K562 (cell line): ENCODE results near the gene EIF2S3. TPM values are rescaled to one million over a fixed set of nuclear protein-coding genes. Genes with fewer than 3 reads are reported as not detected.

Experiments
- CSDE1 ChIP-seq, 2 experiments: fragments of 450-650 bp; IDR thresholded peaks; 2 replicates each; pipeline ENCODE4 v1.6.1; 2016; ENCODE audit warnings: mild to moderate bottlenecking in 1 of 2
- FOXM1 ChIP-seq, 2 experiments: fragments of 450-650 bp in 1 of 2; sonication (generic) in 1 of 2; formaldehyde crosslinking in 1 of 2; IDR thresholded peaks; 2 replicates each; pipeline versions ENCODE4 v1.6.1 to v1.9.0; 2017 to 2022; ENCODE audit warnings: low read depth in 2 of 2, mild to moderate bottlenecking in 2 of 2, missing genetic modification reagents in 1 of 2, moderate library complexity in 1 of 2
- GTF2F1 ChIP-seq: IDR thresholded peaks from 2 replicates; pipeline ENCODE4 v1.6.1; 2011; ENCODE audit warnings: low read depth, low read length, improper control_type of control experiment
- KLF1 ChIP-seq: fragments of 450-650 bp; IDR thresholded peaks from 2 replicates; pipeline ENCODE4 v1.6.1; 2016; ENCODE audit warnings: missing genetic modification characterization, missing compliant biosample characterization
- MTF1 ChIP-seq: fragments of 250-450 bp; sonication (Bioruptor Pico); IDR thresholded peaks from 2 replicates; pipeline ENCODE4 v1.9.0; 2021; ENCODE audit warnings: moderate library complexity, mild to moderate bottlenecking, inconsistent platforms, borderline replicate concordance
- POLR2AphosphoS2 ChIP-seq: IDR thresholded peaks from 2 replicates; pipeline ENCODE4 v1.6.1; 2012; ENCODE audit warnings: low read length, improper control_type of control experiment
- POLR2AphosphoS5 ChIP-seq: IDR thresholded peaks from 2 replicates; pipeline ENCODE4 v1.6.1; 2011; ENCODE audit warnings: mild to moderate bottlenecking, low read depth, low read length, moderate library complexity; ENCODE audit not compliant: control insufficient read depth, insufficient read depth
- PTTG1 ChIP-seq: fragments of 450-650 bp; IDR thresholded peaks from 2 replicates; pipeline ENCODE4 v1.6.1; 2016; ENCODE audit warnings: low read depth, mild to moderate bottlenecking, missing genetic modification characterization, missing compliant biosample characterization
- RBFOX2 ChIP-seq: fragments of 200-400 bp; formaldehyde crosslinking; IDR thresholded peaks from 2 replicates; pipeline ENCODE4 v1.6.1; 2017; ENCODE audit warnings: low read depth, mild to moderate bottlenecking, low read length, moderate library complexity
- RNF2 ChIP-seq: sonication (generic); IDR thresholded peaks from 2 replicates; pipeline ENCODE4 v1.6.1; 2016
- TEAD2 ChIP-seq: fragments of 450-650 bp; IDR thresholded peaks from 2 replicates; pipeline ENCODE4 v1.6.1; 2016; ENCODE audit warnings: missing genetic modification characterization, control low read depth, missing compliant biosample characterization
- polyA plus RNA-seq, 8 experiments: library from polyadenylated mRNA; depleted of rRNA in 4 of 8; stranded (reverse) in 5 of 8; unstranded in 3 of 8; fragments of >200 nt; fragmentation: Nextera tagmentation in 2 of 8; fragmentation: Illumina TruSeq in 1 of 8; extraction: Ambion mirVana in 2 of 8; extraction: Trizol in 1 of 8; gene quantifications; 2 replicates each; pipeline versions ENCODE4 v1.2.1 to v1.2.3, GENCODE V29; 2011 to 2014; ENCODE audit warnings: inconsistent platforms in 1 of 8, missing spikeins in 1 of 8
- total RNA-seq, 7 experiments: library from RNA; depleted of rRNA in 6 of 7; stranded (reverse); fragments of >200 nt in 6 of 7; fragmentation: Illumina TruSeq in 2 of 7; extraction: Trizol in 2 of 7; gene quantifications; 2 replicates each; pipeline versions ENCODE4 v1.2.1 to v1.2.3, GENCODE V29; 2011 to 2021; ENCODE audit warnings: low replicate concordance in 1 of 7
- TF ChIP-seq, protein P1 (sequence below): fragments of 450-650 bp; IDR thresholded peaks from 2 replicates; pipeline ENCODE4 v1.6.1; 2017; ENCODE audit warnings: mild to moderate bottlenecking, moderate library complexity
- TF ChIP-seq, protein P2 (sequence below): fragments of 200-800 bp; sonication (Bioruptor generic); IDR thresholded peaks from 2 replicates; pipeline ENCODE4 v1.6.1; 2017; ENCODE audit warnings: missing genetic modification characterization, missing compliant biosample characterization
- TF ChIP-seq, protein P3 (sequence below): sonication (generic); formaldehyde crosslinking; IDR thresholded peaks from 2 replicates; pipeline ENCODE4 v1.8.1; 2023; ENCODE audit warnings: mild to moderate bottlenecking, missing genetic modification reagents, moderate library complexity
- TF ChIP-seq, protein P4 (sequence below): fragments of 450-650 bp; IDR thresholded peaks from 2 replicates; pipeline ENCODE4 v1.6.1; 2014; ENCODE audit warnings: low read depth, mild to moderate bottlenecking, moderate library complexity, borderline replicate concordance
- TF ChIP-seq, protein P5 (sequence below): fragments of 250-450 bp; sonication (Bioruptor Pico); IDR thresholded peaks from 2 replicates; pipeline ENCODE4 v1.5.0; 2021

The EIF2S3 gene
- total and polyA plus RNA-seq, 9 of the 15 experiments (the other 6 are each of a cell fraction or from before 2014, with no cell fraction given) = 148 to 439 (median 275) TPM

DNA sequence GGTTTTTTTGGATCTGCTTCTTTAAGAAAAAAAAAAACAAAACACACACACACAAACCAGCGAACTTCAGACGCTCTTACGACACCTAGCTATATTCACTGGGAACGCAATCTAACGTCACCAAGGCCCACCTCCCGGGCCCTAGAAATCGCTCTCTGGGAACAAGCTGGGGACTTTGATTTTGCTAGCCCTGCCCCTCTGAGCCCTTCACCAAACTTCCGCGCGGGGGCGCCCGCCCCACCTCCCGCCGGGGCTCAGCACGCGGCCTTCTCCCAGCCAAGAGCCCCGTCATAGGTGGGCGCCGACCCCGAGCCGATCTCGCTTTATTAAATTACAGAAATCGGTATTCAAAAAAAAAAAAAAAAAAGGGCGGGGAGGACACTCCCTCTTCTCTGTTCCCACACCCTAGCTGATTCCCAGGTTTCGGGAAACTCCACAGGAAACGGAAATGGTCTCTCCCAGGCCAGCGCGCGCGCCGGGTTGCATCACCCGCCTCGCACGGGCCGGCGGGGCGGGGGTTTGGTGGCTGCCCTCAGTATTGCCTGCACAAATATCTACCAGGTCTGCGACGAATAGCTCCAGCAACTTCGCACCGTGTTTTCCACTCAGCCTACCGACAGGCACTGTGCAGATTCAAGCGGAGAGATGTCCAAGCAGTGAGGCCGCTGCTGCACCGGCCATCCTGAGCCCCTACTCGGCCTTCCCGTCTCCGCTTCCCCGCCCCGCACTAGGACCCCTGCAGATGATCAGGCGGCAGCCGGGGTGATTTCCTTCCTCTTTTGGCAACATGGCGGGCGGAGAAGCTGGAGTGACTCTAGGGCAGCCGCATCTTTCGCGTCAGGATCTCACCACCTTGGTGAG lies at the start of gene EIF2S3 (continued):
- TF ChIP-seq, protein P1, sequence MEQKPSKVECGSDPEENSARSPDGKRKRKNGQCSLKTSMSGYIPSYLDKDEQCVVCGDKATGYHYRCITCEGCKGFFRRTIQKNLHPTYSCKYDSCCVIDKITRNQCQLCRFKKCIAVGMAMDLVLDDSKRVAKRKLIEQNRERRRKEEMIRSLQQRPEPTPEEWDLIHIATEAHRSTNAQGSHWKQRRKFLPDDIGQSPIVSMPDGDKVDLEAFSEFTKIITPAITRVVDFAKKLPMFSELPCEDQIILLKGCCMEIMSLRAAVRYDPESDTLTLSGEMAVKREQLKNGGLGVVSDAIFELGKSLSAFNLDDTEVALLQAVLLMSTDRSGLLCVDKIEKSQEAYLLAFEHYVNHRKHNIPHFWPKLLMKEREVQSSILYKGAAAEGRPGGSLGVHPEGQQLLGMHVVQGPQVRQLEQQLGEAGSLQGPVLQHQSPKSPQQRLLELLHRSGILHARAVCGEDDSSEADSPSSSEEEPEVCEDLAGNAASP = no peak
- TF ChIP-seq KLF1 (no peak; the same call in 1 of the 2 replicates), PTTG1 (tag) (no peak), POLR2AphosphoS2 (no peak), CSDE1 (IDR thresholded peaks at IDR 0.05) (no peak), RBFOX2 (peak; percentile 99), TEAD2 (tag) (no peak), GTF2F1 (no peak), FOXM1 (IDR thresholded peaks at IDR 0.05; ENCODE audit: low read depth) (peak; percentile 26; the same call in 1 of the 2 replicates), FOXM1 (CRISPR knock-in tag; IDR thresholded peaks at IDR 0.05; ENCODE audit: low read depth) (no peak), MTF1 (no peak), POLR2AphosphoS5 (peak; percentile 82), RNF2 (peak; percentile 50; the same call in 1 of the 2 replicates)
- TF ChIP-seq, protein P2, sequence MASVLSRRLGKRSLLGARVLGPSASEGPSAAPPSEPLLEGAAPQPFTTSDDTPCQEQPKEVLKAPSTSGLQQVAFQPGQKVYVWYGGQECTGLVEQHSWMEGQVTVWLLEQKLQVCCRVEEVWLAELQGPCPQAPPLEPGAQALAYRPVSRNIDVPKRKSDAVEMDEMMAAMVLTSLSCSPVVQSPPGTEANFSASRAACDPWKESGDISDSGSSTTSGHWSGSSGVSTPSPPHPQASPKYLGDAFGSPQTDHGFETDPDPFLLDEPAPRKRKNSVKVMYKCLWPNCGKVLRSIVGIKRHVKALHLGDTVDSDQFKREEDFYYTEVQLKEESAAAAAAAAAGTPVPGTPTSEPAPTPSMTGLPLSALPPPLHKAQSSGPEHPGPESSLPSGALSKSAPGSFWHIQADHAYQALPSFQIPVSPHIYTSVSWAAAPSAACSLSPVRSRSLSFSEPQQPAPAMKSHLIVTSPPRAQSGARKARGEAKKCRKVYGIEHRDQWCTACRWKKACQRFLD = 0 out of 2 replicates have a peak, but pooled peaks have one; percentile 57
- TF ChIP-seq, protein P3, sequence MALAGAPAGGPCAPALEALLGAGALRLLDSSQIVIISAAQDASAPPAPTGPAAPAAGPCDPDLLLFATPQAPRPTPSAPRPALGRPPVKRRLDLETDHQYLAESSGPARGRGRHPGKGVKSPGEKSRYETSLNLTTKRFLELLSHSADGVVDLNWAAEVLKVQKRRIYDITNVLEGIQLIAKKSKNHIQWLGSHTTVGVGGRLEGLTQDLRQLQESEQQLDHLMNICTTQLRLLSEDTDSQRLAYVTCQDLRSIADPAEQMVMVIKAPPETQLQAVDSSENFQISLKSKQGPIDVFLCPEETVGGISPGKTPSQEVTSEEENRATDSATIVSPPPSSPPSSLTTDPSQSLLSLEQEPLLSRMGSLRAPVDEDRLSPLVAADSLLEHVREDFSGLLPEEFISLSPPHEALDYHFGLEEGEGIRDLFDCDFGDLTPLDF (CRISPR knock-in tag) = peak; percentile 83
- TF ChIP-seq, protein P4, sequence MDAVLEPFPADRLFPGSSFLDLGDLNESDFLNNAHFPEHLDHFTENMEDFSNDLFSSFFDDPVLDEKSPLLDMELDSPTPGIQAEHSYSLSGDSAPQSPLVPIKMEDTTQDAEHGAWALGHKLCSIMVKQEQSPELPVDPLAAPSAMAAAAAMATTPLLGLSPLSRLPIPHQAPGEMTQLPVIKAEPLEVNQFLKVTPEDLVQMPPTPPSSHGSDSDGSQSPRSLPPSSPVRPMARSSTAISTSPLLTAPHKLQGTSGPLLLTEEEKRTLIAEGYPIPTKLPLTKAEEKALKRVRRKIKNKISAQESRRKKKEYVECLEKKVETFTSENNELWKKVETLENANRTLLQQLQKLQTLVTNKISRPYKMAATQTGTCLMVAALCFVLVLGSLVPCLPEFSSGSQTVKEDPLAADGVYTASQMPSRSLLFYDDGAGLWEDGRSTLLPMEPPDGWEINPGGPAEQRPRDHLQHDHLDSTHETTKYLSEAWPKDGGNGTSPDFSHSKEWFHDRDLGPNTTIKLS = peak; percentile 73
- TF ChIP-seq, protein P5, sequence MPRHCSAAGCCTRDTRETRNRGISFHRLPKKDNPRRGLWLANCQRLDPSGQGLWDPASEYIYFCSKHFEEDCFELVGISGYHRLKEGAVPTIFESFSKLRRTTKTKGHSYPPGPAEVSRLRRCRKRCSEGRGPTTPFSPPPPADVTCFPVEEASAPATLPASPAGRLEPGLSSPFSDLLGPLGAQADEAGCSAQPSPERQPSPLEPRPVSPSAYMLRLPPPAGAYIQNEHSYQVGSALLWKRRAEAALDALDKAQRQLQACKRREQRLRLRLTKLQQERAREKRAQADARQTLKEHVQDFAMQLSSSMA (CRISPR knock-in tag) = no peak
